Activated CD8-positive, alpha-beta T cell treated with anti-CD3 and anti-CD28 coated beads for 36 hours (primary cell): ENCODE data around the gene ATXN7L1. TPM values are rescaled to one million over a fixed set of nuclear protein-coding genes. Genes with fewer than 3 reads are reported as not detected.

ENCODE experiments used
- ATAC-seq: fragments of 200-7000 bp; cut with Tn5 transposase; one replicate; pipeline ENCODE4 v1.10.0; 2021; ENCODE audit warnings: mild to moderate bottlenecking, moderate library complexity
- CTCF ChIA-PET: fragments of 350-600 bp; sonication (Branson Sonifier 250); formaldehyde crosslinking; loops from one replicate; lab custom pipeline; 2021; ENCODE audit warnings: antibody characterized with exemption; lab: Charles Lee
- POLR2A ChIA-PET: fragments of 350-600 bp; sonication (Branson Sonifier 250); formaldehyde crosslinking; loops from one replicate; lab custom pipeline; 2021; ENCODE audit warnings: antibody characterized with exemption; lab: Charles Lee
- DNase-seq: peaks from one replicate; pipeline ENCODE4 v3.0.0-alpha.2; 2020
- H3K27ac Mint-ChIP-seq: one replicate; pipeline ENCODE4 v1.8.0; 2021; ENCODE audit warnings: mild to moderate bottlenecking, mixed read lengths
- H3K27me3 Mint-ChIP-seq: one replicate; pipeline ENCODE4 v1.8.0; 2021; ENCODE audit warnings: mixed read lengths
- H3K36me3 Mint-ChIP-seq: one replicate; pipeline ENCODE4 v1.8.0; 2021; ENCODE audit warnings: low read depth, mixed read lengths
- H3K4me1 Mint-ChIP-seq: one replicate; pipeline ENCODE4 v1.8.0; 2021; ENCODE audit warnings: low read depth, mixed read lengths
- H3K4me3 Mint-ChIP-seq: one replicate; pipeline ENCODE4 v1.8.0; 2021; ENCODE audit warnings: mild to moderate bottlenecking, moderate library complexity, mixed read lengths
- H3K9me3 Mint-ChIP-seq: one replicate; pipeline ENCODE4 v1.8.0; 2021; ENCODE audit warnings: mixed read lengths
- CTCF ChIP-seq: fragments of 200-600 bp; IDR thresholded peaks from one replicate; pipeline ENCODE4 v1.8.0; 2022; ENCODE audit warnings: antibody characterized with exemption, mild to moderate bottlenecking
- intact Hi-C: fragments of 100-400 bp; cut with micrococcal nuclease; formaldehyde crosslinking; loops from one replicate; pipeline ENCODE4 v1.10.0; 2022
- total RNA-seq, 2 experiments: library from RNA; stranded (reverse); gene quantifications; one replicate each; pipeline ENCODE4 v1.2.3, GENCODE V29; 2021

The ATXN7L1 gene
- total RNA-seq, 2 experiments from 2014 or later: 4.8 to 5.3 TPM

- ChIA-PET POLR2A (no interaction called here), CTCF (no interaction called here)
- H3K27ac Mint-ChIP-seq: no peak overlapping the region
- ATAC-seq: no peak
- DNase-seq: no peak
- H3K27me3 Mint-ChIP-seq: no peaks in the 10 kb centered on the region
- peaks cover 16% of the 10 kb centered on the region for H3K36me3 Mint-ChIP-seq
- H3K4me1 Mint-ChIP-seq: no peaks in the 10 kb centered on the region
- H3K4me3 Mint-ChIP-seq: no peak overlapping the region
- no peak for TF ChIP-seq CTCF
- intact Hi-C loops: no loop called here
- H3K9me3 Mint-ChIP-seq: peaks cover 5% of the 10 kb centered on the region
Measured at GRCh38 chr7:105621617-105622016, 254.8 kb downstream of the ATXN7L1 start.

GRCh38 chr7:105621176-105621575, 255.2 kb downstream of the ATXN7L1 start:
- intact Hi-C loops: no loop called here
- ATAC-seq (no peak), DNase-seq (no peak)
- no peak for TF ChIP-seq CTCF
- H3K27ac Mint-ChIP-seq: no peak overlapping the region
- no peaks in the 10 kb centered on the region for H3K27me3 Mint-ChIP-seq
- peaks cover 3% of the 10 kb centered on the region for H3K9me3 Mint-ChIP-seq
- no peak overlapping the region for H3K4me3 Mint-ChIP-seq
- POLR2A ChIA-PET: no interaction called here
- no peaks in the 10 kb centered on the region for H3K4me1 Mint-ChIP-seq
- H3K36me3 Mint-ChIP-seq: peaks cover 13% of the 10 kb centered on the region
- CTCF ChIA-PET: no interaction called here

- CTCF ChIA-PET: interaction anchor here (1.1 kb wide), 1 partner anchor 37 kb away, joined by 4 read pairs; no protein-coding TSS in a partner anchor
Measured at GRCh38 chr7:105619590-105619989, 256.8 kb downstream of the ATXN7L1 start.

GRCh38 chr7:105618016-105618296, 258.4 kb downstream of the ATXN7L1 start:
- CTCF ChIA-PET: no interaction called here
- no peak overlapping the region for H3K4me3 Mint-ChIP-seq
- peaks cover 7% of the 10 kb centered on the region for H3K36me3 Mint-ChIP-seq

More at GRCh38 chr7:105619590-105619989, 256.8 kb downstream of the ATXN7L1 start:
- peaks cover 8% of the 10 kb centered on the region for H3K36me3 Mint-ChIP-seq
- no peak overlapping the region for H3K4me3 Mint-ChIP-seq
- TF ChIP-seq CTCF: no peak
- no peak for ATAC-seq
- H3K27me3 Mint-ChIP-seq: no peaks in the 10 kb centered on the region
- POLR2A ChIA-PET: interaction anchor here (1.3 kb wide), 1 partner anchor 37 kb away, joined by 3 read pairs; no protein-coding TSS in a partner anchor
- no peak overlapping the region for H3K27ac Mint-ChIP-seq
- no peaks in the 10 kb centered on the region for H3K9me3 Mint-ChIP-seq
- DNase-seq: no peak
- no peaks in the 10 kb centered on the region for H3K4me1 Mint-ChIP-seq
- intact Hi-C loops: no loop called here

More at GRCh38 chr7:105618016-105618296, 258.4 kb downstream of the ATXN7L1 start:
- Mint-ChIP-seq H3K9me3 (no peaks in the 10 kb centered on the region), H3K4me1 (no peaks in the 10 kb centered on the region), H3K27ac (no peak overlapping the region), H3K27me3 (no peaks in the 10 kb centered on the region)
- POLR2A ChIA-PET: no interaction called here
- intact Hi-C loops: no loop called here
- ATAC-seq: no peak
- DNase-seq: no peak
- no peak for TF ChIP-seq CTCF
